Tongue (tissue), 2 donors: ENCODE data around the gene CYP3A5. TPM values are rescaled to one million over a fixed set of nuclear protein-coding genes. Genes with fewer than 3 reads are reported as not detected.
"Not testable (repeated sequence)": the region's sequence is repeated elsewhere in the genome, so short reads cannot be mapped to it uniquely, and the experiment has no call there.

Experiments
- DNase-seq: peaks from one replicate; pipeline ENCODE4 v3.0.0-alpha.2; 2015
- total RNA-seq: library from RNA; depleted of rRNA; stranded (reverse); fragments of >200 nt; gene quantifications from one replicate; pipeline ENCODE4 v1.2.3, GENCODE V29; 2014

CYP3A5 gene
- total RNA-seq, 1 donor from 2014 or later = 38.5 TPM

GRCh38 chr7:99642027-99642426 is 37.8 kb downstream of the CYP3A5 start:
- no peak for DNase-seq

- no peak for DNase-seq
Observed at GRCh38 chr7:99639267-99639666, 40.5 kb downstream of the CYP3A5 start.

- no peak for DNase-seq
Observed at GRCh38 chr7:99638731-99639130, 41.1 kb downstream of the CYP3A5 start.

- DNase-seq = not testable (repeated sequence)
Observed at GRCh38 chr7:99637414-99637813, 42.4 kb downstream of the CYP3A5 start.

GRCh38 chr7:99631295-99632109 is 48.3 kb downstream of the CYP3A5 start:
- peak; percentile 43 for DNase-seq

GRCh38 chr7:99629643-99630042 is 50.2 kb downstream of the CYP3A5 start:
- no peak for DNase-seq

GRCh38 chr7:99628471-99629465 is 51.0 kb downstream of the CYP3A5 start:
- no peak for DNase-seq

- no peak for DNase-seq
Observed at GRCh38 chr7:99627513-99627912, 52.3 kb downstream of the CYP3A5 start.

GRCh38 chr7:99626661-99627060 is 53.1 kb downstream of the CYP3A5 start:
- no peak for DNase-seq

- DNase-seq = no peak
Observed at GRCh38 chr7:99625961-99626360, 53.8 kb downstream of the CYP3A5 start.

- no peak for DNase-seq
Observed at GRCh38 chr7:99625321-99625720, 54.5 kb downstream of the CYP3A5 start.

GRCh38 chr7:99624484-99624883 is 55.3 kb downstream of the CYP3A5 start:
- no peak for DNase-seq

- DNase-seq = no peak
Observed at GRCh38 chr7:99623702-99624447, 55.9 kb downstream of the CYP3A5 start.

GRCh38 chr7:99623091-99623693 is 56.6 kb downstream of the CYP3A5 start:
- DNase-seq = no peak

- DNase-seq = no peak
Observed at GRCh38 chr7:99622596-99622995, 57.2 kb downstream of the CYP3A5 start.

GRCh38 chr7:99621271-99621670 is 58.5 kb downstream of the CYP3A5 start:
- DNase-seq = no peak

GRCh38 chr7:99619571-99620130 is 60.1 kb downstream of the CYP3A5 start:
- DNase-seq = no peak

- DNase-seq = no peak
Observed at GRCh38 chr7:99618726-99619125, 61.1 kb downstream of the CYP3A5 start.

- DNase-seq = no peak
Observed at GRCh38 chr7:99617192-99617781, 62.5 kb downstream of the CYP3A5 start.

- peak; percentile 97 for DNase-seq
Observed at GRCh38 chr7:99616359-99617191, 63.2 kb downstream of the CYP3A5 start, which contains the start of gene ZSCAN25. Gene ZSCAN25, plus strand, starts transcription at chr7:99616946. Its CDS starts 2,661 bp downstream, at chr7:99619607.
